Astrocyte of the cerebellum (primary cell): Measurements from ENCODE around the gene RBMS1.

Experiments
- DNase-seq: peaks from one replicate; pipeline ENCODE4 v3.0.0-alpha.2; 2011; ENCODE audit warnings: low read depth
- H3K4me3 ChIP-seq: 2 replicates; pipeline ENCODE4 v1.5.1; 2011; ENCODE audit warnings: mild to moderate bottlenecking, low read depth, low read length, moderate library complexity
- in situ Hi-C: cut with HindIII; loops from 2 replicates; pipeline ENCODE4 v1.10.0; 2017; ENCODE audit warnings: low sequenced_read_pairs
- TF ChIP-seq, protein P1 (sequence below): IDR thresholded peaks from 2 replicates; pipeline ENCODE4 v1.5.1; 2012; ENCODE audit warnings: low read length, low read depth, moderate library complexity, mild to moderate bottlenecking; ENCODE audit errors: missing control alignments

The RBMS1 gene

DNA sequence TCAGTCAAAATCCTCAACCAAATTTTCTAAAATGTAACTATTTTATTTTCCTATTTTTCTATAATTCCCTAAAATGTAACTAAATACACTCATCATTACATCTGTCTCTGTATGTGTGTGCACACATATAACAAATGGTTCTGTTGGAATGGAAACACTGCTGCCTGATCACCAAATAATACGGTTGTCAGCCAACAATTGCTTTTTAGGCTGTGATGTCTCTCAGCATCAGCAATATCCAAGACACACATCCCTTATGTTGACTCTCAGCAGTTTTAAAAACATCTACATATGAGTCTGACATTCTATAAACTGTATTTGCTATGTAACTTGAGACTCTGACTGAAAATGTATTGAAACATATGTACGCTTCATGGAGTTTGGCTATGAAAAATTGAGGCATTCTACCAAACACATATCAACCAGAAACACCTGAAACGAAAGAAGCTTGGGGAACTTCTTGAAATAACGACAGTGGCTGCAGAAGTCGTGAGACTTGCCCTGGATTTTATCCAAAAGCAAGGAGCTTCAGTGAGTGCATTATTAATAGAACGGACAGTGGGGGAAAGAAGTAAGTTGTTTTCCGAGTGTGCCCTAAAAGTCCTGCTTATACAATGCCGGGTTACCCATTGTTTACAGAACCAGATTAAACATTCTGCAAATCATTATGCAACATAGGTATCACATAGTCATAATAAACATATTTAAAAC is 183.3 kb downstream of the RBMS1 start:
- in situ Hi-C loops, result no loop called here
- DNase-seq, result no peak
- TF ChIP-seq, protein P1, sequence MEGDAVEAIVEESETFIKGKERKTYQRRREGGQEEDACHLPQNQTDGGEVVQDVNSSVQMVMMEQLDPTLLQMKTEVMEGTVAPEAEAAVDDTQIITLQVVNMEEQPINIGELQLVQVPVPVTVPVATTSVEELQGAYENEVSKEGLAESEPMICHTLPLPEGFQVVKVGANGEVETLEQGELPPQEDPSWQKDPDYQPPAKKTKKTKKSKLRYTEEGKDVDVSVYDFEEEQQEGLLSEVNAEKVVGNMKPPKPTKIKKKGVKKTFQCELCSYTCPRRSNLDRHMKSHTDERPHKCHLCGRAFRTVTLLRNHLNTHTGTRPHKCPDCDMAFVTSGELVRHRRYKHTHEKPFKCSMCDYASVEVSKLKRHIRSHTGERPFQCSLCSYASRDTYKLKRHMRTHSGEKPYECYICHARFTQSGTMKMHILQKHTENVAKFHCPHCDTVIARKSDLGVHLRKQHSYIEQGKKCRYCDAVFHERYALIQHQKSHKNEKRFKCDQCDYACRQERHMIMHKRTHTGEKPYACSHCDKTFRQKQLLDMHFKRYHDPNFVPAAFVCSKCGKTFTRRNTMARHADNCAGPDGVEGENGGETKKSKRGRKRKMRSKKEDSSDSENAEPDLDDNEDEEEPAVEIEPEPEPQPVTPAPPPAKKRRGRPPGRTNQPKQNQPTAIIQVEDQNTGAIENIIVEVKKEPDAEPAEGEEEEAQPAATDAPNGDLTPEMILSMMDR, result no peak
- H3K4me3 ChIP-seq, result no peak overlapping the region

DNA sequence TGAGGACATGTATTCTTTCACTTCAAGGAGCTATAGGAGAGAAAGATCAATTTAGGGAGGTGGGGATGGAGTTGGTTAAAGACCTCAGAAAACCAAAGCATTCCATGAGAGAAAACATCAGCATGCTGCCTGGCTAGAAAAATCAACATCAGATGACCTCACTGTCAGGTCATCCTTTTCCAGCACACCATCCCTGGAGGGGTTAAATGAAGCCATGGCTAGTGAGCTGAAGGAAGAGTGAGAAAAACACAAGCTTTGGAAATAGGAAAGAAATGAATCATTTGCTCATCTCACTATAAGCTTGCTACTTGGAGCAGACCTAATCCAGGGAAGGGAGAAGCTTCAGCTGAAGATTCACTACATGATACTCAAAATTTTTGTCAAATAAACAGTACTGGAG is 184.0 kb downstream of the RBMS1 start:
- in situ Hi-C loops, result no loop called here
- DNase-seq, result no peak
- TF ChIP-seq, protein P1, result no peak
- H3K4me3 ChIP-seq, result no peak overlapping the region

- in situ Hi-C loops, result no loop called here
- no peak overlapping the region for H3K4me3 ChIP-seq
- DNase-seq, result peak; percentile 80
- TF ChIP-seq, protein P1, result no peak
Measured at GRCh38 chr2:160308915-160309314, 184.7 kb downstream of the RBMS1 start.

DNA sequence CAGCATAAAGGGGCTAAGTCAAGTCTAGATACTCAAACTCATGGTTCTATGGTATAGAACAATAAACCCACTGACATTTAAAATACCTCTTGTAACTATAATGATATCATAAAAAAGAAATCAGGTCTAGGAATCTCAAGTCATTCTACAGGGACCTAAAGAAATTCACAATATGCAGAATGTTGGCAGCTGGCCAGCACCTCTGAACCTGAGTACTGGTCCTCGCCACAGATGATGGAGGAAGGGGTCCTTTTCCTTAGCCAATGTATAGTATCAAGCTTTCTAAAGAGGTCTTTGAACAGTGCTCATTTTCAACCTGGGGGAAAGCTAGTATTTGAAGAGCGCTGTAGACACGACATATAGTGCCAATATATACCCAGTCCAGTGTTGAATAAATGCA is 185.1 kb downstream of the RBMS1 start:
- TF ChIP-seq, protein P1, result no peak
- DNase-seq, result no peak
- in situ Hi-C loops, result no loop called here
- H3K4me3 ChIP-seq, result no peak overlapping the region

DNA sequence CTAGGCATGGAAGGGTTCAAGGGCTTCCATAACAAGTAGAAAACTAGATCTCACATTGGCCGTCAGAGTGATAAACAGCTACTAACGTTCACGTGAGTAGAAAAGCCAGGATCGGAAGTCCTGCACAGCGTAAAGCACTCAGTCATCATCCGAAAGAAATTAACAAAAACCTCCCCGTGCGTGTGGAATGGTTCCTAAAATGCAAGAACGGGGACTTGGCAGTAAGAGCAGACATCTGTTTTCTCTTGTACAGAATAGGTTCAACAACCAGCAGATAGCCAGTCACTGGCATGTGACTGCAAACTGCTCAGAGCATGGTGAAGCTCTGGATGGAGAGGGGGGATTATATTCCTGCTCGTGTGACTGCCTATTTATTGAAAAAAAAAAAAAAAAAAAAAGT is 186.6 kb downstream of the RBMS1 start:
- TF ChIP-seq, protein P1, result no peak
- in situ Hi-C loops, result no loop called here
- H3K4me3 ChIP-seq, result no peak overlapping the region
- peak; percentile 72 for DNase-seq

DNA sequence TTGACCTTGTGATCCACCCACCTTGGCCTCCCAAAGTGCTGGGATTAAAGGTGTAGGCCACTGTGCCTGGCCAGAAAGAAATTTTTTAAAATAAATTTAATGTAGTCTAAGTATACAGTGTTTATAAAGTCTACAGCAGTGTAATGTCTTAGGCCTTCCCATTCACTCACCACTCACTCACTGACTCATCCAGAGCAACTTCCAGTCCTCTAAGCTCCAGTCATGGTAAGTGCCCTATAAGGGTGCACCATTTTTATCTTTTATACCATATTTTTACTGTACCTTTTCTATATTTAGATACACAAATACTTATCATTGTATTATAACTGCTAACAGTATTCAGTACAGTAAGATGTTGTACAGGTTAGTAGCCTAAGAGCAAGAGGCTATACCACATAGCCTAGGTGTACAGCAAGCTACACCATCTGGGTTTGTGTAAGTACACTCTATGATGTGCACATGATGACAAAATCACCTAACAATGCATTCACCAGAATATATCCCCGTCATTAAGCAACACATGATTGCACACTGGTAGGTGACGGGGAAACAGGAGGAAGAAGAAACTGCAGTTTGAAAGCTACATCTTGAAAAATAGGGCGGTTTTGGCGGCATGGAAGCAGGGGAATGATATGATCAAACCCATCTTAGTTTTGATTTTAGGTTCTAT is 188.4 kb downstream of the RBMS1 start:
- H3K4me3 ChIP-seq, result no peak overlapping the region
- DNase-seq, result no peak
- TF ChIP-seq, protein P1, result no peak
- in situ Hi-C loops, result no loop called here
